GM18868 (cell line): Measurements from ENCODE around the gene HNRNPUL1.
A peak's percentile ranks its signal among the peaks of the same experiment; 100 is the strongest.

Source experiments
- ATAC-seq: cut with Tn5 transposase; IDR thresholded peaks from one replicate; pipeline ENCODE4 v1.9.1; 2021; ENCODE audit warnings: mild to moderate bottlenecking, moderate library complexity; ENCODE audit not compliant: unreplicated experiment

HNRNPUL1 gene

DNA sequence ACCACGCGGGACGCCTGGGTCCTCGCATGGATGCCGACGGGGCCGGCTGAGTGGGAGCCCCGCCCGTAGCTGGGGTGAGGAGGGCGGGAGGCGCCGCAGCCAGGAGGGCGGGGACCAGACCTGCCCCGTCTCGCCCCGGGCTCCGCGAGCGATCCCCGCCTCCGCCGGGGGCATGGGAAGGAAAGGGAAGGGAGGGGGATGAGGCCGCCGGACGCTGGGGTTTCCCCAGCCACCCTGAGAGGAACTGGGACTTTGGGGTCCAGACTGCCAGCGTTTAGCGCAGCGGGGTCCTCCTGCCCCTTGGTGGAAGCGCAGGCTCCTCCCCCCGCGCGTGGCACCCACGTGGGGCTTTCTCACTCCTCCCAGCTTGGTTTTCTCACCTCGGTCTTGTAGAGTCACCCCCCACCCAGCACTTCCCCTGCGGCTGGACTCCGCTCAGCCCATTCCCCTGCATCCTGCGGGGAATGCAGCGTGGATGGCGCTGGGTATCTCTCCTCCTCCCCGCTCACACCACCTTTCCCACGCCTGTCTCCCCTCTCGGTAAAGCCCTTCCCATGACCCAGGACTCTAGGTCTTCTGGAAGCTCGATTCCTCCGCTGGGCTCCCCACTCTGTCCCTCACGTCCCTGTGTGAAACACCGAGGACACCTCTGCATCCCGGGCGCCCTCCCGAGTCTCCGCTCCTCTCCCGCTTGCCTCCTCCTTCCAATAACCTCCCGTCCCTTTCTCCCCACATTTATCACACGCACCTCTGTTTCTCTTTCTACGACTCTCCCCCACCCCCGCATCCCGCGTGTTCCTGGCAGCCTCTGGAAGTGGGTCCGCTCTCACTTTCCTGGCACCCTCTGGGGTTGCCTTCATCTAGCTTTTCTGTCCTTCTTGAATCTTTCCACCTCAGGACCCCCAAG, 87.4 kb downstream of the HNRNPUL1 start:
- ATAC-seq, result peak; percentile 41

DNA sequence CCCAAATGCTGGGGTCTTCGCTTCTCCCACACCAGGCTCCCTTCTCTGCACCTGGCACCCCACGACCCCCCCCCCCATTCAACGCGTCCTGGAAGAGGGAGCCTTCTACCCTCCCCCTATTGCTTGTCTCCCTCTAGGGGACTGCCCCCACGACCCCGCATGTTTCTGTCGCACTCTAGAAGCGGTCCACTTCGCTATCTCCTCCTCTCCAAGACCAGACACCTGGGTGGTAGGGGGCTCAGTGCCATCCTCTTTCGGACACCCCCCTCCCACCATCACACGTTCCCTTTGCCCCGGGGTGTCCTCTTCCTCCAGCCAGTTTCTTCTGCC, 88.1 kb downstream of the HNRNPUL1 start:
- no peak for ATAC-seq

GRCh38 chr19:41352609-41353465, 88.7 kb downstream of the HNRNPUL1 start:
- ATAC-seq, result no peak

GRCh38 chr19:41353466-41354342, 89.5 kb downstream of the HNRNPUL1 start, which contains the start of gene TGFB1:
Gene TGFB1, minus strand, starts transcription at chr19:41353922. Its CDS starts 878 bp downstream, at chr19:41353044.
- peak; percentile 47 for ATAC-seq

GRCh38 chr19:41354343-41354953, 90.3 kb downstream of the HNRNPUL1 start:
- no peak for ATAC-seq

DNA sequence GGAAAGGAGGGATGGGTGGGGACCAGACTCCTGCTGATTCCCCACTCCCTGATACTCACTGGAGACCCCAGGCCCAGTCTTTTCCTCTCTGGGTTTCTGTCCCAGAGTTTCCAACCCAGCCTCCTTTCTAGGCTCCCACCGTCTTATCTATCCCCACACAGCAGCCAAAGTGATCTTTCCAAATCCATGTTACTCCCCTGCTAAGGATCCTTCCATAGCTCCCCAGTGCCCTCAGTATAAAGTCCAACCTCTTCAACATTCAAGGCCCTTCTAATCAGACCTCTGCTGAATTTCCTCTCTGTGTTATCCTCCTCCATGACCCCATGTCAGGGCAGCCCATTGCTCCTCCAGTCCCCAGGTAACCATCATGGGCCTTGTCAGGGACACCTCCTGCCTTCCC, 90.9 kb downstream of the HNRNPUL1 start:
- ATAC-seq, result no peak

- no peak for ATAC-seq
Measured at GRCh38 chr19:41355802-41356201, 91.6 kb downstream of the HNRNPUL1 start.

DNA sequence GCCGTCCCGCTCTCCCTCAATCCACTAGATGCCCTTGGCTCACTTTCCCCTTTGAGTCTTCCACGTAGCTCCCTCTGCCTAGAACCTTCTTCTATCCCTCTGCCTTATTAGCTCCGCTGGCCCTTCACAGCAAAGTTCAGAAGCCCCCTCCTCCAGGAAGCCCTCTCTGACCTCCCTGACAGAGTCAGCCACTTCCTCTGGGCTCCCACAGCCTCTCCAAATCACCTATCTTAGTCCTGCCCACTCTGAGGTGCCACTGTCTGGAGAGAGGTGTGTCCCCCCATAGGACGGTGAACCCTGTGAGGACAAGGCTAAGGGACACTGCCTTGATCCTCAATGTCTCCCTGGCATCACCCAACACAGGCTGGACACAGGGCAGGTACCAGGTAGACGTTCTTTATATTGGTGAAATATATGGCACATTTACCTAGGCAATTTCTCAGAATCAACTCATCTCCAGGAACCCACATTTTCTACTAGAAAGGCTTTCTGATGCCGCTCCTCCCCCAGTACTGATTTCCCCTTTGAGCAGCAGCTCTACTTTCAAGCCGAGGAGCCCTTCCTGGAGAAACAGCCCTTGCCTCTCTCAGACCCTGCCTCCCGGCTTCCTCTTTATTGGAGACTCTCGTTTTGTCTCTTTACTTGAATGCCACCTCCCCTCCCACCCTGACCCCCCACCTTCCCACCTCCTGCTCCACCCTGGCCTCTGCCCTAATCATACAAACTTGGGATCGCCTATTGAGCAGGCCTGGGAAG, 93.0 kb downstream of the HNRNPUL1 start:
- ATAC-seq, result no peak
